Peyer's patch (tissue), 4 donors: ENCODE data around the gene AOAH.

ENCODE experiments used
- POLR2A ChIP-seq, 2 donors: fragments of 450-650 bp; IDR thresholded peaks; one replicate each; pipeline ENCODE4 v1.5.1; 2017; ENCODE audit warnings: antibody characterized with exemption in 2 of 2, mild to moderate bottlenecking in 2 of 2, moderate library complexity in 2 of 2
- TF ChIP-seq, protein P1 (sequence below), 6 experiments: fragments of 450-650 bp in 4 of 6; fragments of 200-600 bp in 2 of 6; sonication (generic) in 1 of 6; IDR thresholded peaks; one replicate each; pipeline ENCODE4 v1.5.1; 2017 to 2019; ENCODE audit warnings: antibody characterized with exemption in 6 of 6, mild to moderate bottlenecking in 3 of 6, moderate library complexity in 1 of 6

DNA sequence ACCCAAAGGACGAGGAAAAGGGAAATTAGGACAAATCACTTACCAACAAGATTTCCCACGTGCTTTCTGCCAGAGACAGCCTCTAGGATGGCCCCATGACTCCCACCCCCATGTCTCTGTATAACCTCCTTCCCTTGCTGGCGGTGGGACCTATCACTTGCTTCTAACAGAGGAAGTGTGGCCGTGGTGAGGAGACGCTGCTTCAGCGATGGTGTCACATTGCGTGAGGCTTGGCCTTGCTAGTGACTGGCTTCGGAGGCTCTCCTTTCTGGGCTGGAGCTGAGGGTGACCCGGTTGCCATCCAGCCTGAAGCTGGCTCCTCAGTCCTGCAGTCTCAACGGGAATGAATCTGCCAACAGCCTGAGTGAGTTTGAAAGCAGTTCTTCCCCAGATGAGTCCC is 210.9 kb downstream of the AOAH start:
- TF ChIP-seq POLR2A (IDR thresholded peaks at IDR 0.05), result no peak
- TF ChIP-seq, protein P1, sequence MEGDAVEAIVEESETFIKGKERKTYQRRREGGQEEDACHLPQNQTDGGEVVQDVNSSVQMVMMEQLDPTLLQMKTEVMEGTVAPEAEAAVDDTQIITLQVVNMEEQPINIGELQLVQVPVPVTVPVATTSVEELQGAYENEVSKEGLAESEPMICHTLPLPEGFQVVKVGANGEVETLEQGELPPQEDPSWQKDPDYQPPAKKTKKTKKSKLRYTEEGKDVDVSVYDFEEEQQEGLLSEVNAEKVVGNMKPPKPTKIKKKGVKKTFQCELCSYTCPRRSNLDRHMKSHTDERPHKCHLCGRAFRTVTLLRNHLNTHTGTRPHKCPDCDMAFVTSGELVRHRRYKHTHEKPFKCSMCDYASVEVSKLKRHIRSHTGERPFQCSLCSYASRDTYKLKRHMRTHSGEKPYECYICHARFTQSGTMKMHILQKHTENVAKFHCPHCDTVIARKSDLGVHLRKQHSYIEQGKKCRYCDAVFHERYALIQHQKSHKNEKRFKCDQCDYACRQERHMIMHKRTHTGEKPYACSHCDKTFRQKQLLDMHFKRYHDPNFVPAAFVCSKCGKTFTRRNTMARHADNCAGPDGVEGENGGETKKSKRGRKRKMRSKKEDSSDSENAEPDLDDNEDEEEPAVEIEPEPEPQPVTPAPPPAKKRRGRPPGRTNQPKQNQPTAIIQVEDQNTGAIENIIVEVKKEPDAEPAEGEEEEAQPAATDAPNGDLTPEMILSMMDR (IDR thresholded peaks at IDR 0.05), result no peak
